SU-DHL-6 (cell line): ENCODE measurements around the gene IL17RE.

Source experiments
- H2AFZ ChIP-seq: fragments of 200-600 bp; sonication (generic); 2 replicates; pipeline ENCODE4 v1.6.1; 2014; ENCODE audit warnings: low read depth, mild to moderate bottlenecking, moderate library complexity, mixed read lengths, antibody characterized with exemption, low read length; ENCODE audit not compliant: severe bottlenecking
- H3F3A ChIP-seq: fragments of 200-600 bp; shearing (Covaris generic); 2 replicates; pipeline ENCODE4 v1.6.0; 2016; ENCODE audit warnings: antibody characterized with exemption, mild to moderate bottlenecking; ENCODE audit not compliant: insufficient read depth
- H3K27ac ChIP-seq: fragments of 200-600 bp; sonication (generic); 2 replicates; pipeline ENCODE4 v1.5.1; 2016; ENCODE audit warnings: low read depth, mild to moderate bottlenecking, low read length, moderate library complexity, mixed read lengths
- H3K27me3 ChIP-seq: fragments of 200-600 bp; sonication (generic), shearing (Covaris generic); 2 replicates; pipeline ENCODE4 v1.6.0; 2014; ENCODE audit warnings: mild to moderate bottlenecking, low read length
- H3K36me3 ChIP-seq: fragments of 200-600 bp; sonication (generic); 2 replicates; pipeline ENCODE4 v1.6.1; 2014; ENCODE audit warnings: mild to moderate bottlenecking, low read length, mixed read lengths
- H3K4me2 ChIP-seq: fragments of 300-600, 200-600 bp; shearing (Covaris generic), sonication (generic); 2 replicates; pipeline ENCODE4 v1.6.0; 2014; ENCODE audit warnings: low read length, low read depth, mild to moderate bottlenecking; ENCODE audit not compliant: poor library complexity, severe bottlenecking
- H3K4me3 ChIP-seq: fragments of 200-600 bp; sonication (generic); 2 replicates; pipeline ENCODE4 v1.5.1; 2014; ENCODE audit warnings: antibody characterized with exemption, low read length, mild to moderate bottlenecking, mixed read lengths; ENCODE audit not compliant: insufficient read depth, poor library complexity, severe bottlenecking
- H3K79me2 ChIP-seq: fragments of 200-600 bp; sonication (generic); 2 replicates; pipeline ENCODE4 v1.6.1; 2014; ENCODE audit warnings: mild to moderate bottlenecking, low read length, moderate library complexity; ENCODE audit not compliant: insufficient read depth
- H3K9ac ChIP-seq: fragments of 200-600 bp; sonication (generic); 2 replicates; pipeline ENCODE4 v1.7.0; 2014; ENCODE audit warnings: mild to moderate bottlenecking, low read length
- H3K9me2 ChIP-seq: fragments of 200-600 bp; sonication (generic); replicated peaks from 2 replicates; pipeline ENCODE4 v1.6.1; 2014; ENCODE audit warnings: low read length; ENCODE audit not compliant: insufficient read depth
- H3K9me3 ChIP-seq: fragments of 200-600 bp; sonication (generic); 2 replicates; pipeline ENCODE4 v1.6.1; 2014; ENCODE audit warnings: low read length, mixed read lengths; ENCODE audit not compliant: insufficient read depth
- H4K20me1 ChIP-seq: fragments of 200-600 bp; sonication (generic); 2 replicates; pipeline ENCODE4 v1.6.1; 2014; ENCODE audit warnings: low read depth, mild to moderate bottlenecking, antibody characterized with exemption, low read length, moderate library complexity, mixed read lengths
- CTCF ChIP-seq: fragments of 200-600 bp; sonication (generic); IDR thresholded peaks from one replicate; pipeline ENCODE4 v1.5.1; 2017; ENCODE audit warnings: antibody characterized with exemption, mild to moderate bottlenecking, low read length, moderate library complexity; ENCODE audit not compliant: insufficient read depth, poor library complexity, severe bottlenecking
- EZH2phosphoT487 ChIP-seq: fragments of 200-600 bp; sonication (generic), shearing (Covaris generic); conservative IDR thresholded peaks from 2 replicates; pipeline ENCODE4 v1.6.1; 2018; ENCODE audit warnings: mild to moderate bottlenecking, antibody characterized with exemption, low read length, moderate library complexity, mixed read lengths

Gene IL17RE

GRCh38 chr3:9906480-9906879 lies 3.8 kb downstream of the IL17RE start:
- H3K9me2 ChIP-seq: no peaks in the 10 kb centered on the region
- H3K79me2 ChIP-seq: no peaks in the 10 kb centered on the region
- no peak overlapping the region for H3K4me3 ChIP-seq
- no peaks in the 10 kb centered on the region for H3K9me3 ChIP-seq
- no peaks in the 10 kb centered on the region for H4K20me1 ChIP-seq
- no peaks in the 10 kb centered on the region for H3K27me3 ChIP-seq
- no peak overlapping the region for H3K4me2 ChIP-seq
- H3K9ac ChIP-seq: no peak overlapping the region
- no peaks in the 10 kb centered on the region for H3K36me3 ChIP-seq
- no peak for TF ChIP-seq EZH2phosphoT487
- no peak for TF ChIP-seq CTCF
- no peaks in the 10 kb centered on the region for H3F3A ChIP-seq
- H3K27ac ChIP-seq: no peak overlapping the region
- no peak overlapping the region for H2AFZ ChIP-seq

GRCh38 chr3:9908286-9908685 lies 5.6 kb downstream of the IL17RE start:
- no peaks in the 10 kb centered on the region for H3K9me3 ChIP-seq
- TF ChIP-seq CTCF (no peak), EZH2phosphoT487 (no peak)
- H3F3A ChIP-seq: no peaks in the 10 kb centered on the region
- no peak overlapping the region for H3K27ac ChIP-seq
- H3K9me2 ChIP-seq: no peaks in the 10 kb centered on the region
- H3K4me2 ChIP-seq: no peak overlapping the region
- no peaks in the 10 kb centered on the region for H3K27me3 ChIP-seq
- H3K4me3 ChIP-seq: no peak overlapping the region
- no peak overlapping the region for H3K9ac ChIP-seq
- no peaks in the 10 kb centered on the region for H3K36me3 ChIP-seq
- no peaks in the 10 kb centered on the region for H4K20me1 ChIP-seq
- H2AFZ ChIP-seq: no peak overlapping the region
- no peaks in the 10 kb centered on the region for H3K79me2 ChIP-seq

GRCh38 chr3:9909221-9910013 lies 6.8 kb downstream of the IL17RE start:
- Histone ChIP-seq H3K36me3 (no peaks in the 10 kb centered on the region), H3K9ac (no peak overlapping the region), H4K20me1 (no peaks in the 10 kb centered on the region), H3K27ac (no peak overlapping the region), H3K79me2 (no peaks in the 10 kb centered on the region), H3F3A (no peaks in the 10 kb centered on the region), H2AFZ (no peak overlapping the region), H3K9me2 (no peaks in the 10 kb centered on the region), H3K27me3 (no peaks in the 10 kb centered on the region), H3K9me3 (no peaks in the 10 kb centered on the region), H3K4me3 (no peak overlapping the region), H3K4me2 (no peak overlapping the region)
- TF ChIP-seq EZH2phosphoT487: no peak
- TF ChIP-seq CTCF: no peak
